Measurements from ENCODE around the gene SPATA13. TPM values are rescaled to one million over a fixed set of nuclear protein-coding genes. Genes with fewer than 3 reads are reported as not detected.

The SPATA13 gene
- polyA plus RNA-seq, 1 experiment: 12.0 TPM

GRCh38 chr13:24338721-24339120 is 178.2 kb downstream of the SPATA13 start:
- DNase-seq (ENCODE audit: low read depth, low spot score): no peak
- CTCF ChIA-PET: no interaction called here
- H3K9me3 ChIP-seq (ENCODE audit: control insufficient read depth, insufficient read depth, low read length): peaks cover 15% of the 10 kb centered on the region; the same call in 1 of the 2 replicates
- POLR2A ChIA-PET: no interaction called here
- H3K27me3 ChIP-seq (ENCODE audit: control insufficient read depth, insufficient read depth, low read length): no peaks in the 10 kb centered on the region
- H3K27ac ChIP-seq (ENCODE audit: low read depth, low read length): no peak overlapping the region
- no peak for TF ChIP-seq CTCF (IDR thresholded peaks at IDR 0.05; ENCODE audit: low read depth, low read length)
- H3K4me3 ChIP-seq (ENCODE audit: low read depth, low read length): no peak overlapping the region

- H3K9me3 ChIP-seq (ENCODE audit: control insufficient read depth, insufficient read depth, low read length): peaks cover 15% of the 10 kb centered on the region; the same call in 1 of the 2 replicates
- no peak overlapping the region for H3K4me3 ChIP-seq (ENCODE audit: low read depth, low read length)
- TF ChIP-seq CTCF (IDR thresholded peaks at IDR 0.05; ENCODE audit: low read depth, low read length): no peak
- POLR2A ChIA-PET: no interaction called here
- no peaks in the 10 kb centered on the region for H3K27me3 ChIP-seq (ENCODE audit: control insufficient read depth, insufficient read depth, low read length)
- no peak for DNase-seq (ENCODE audit: low read depth, low spot score)
- no peak overlapping the region for H3K27ac ChIP-seq (ENCODE audit: low read depth, low read length)
- CTCF ChIA-PET: no interaction called here
Measured at GRCh38 chr13:24339937-24340607, 179.6 kb downstream of the SPATA13 start.

GRCh38 chr13:24340608-24340955 is 180.1 kb downstream of the SPATA13 start:
- POLR2A ChIA-PET: no interaction called here
- no peak for DNase-seq (ENCODE audit: low read depth, low spot score)
- Histone ChIP-seq H3K4me3 (ENCODE audit: low read depth, low read length) (no peak overlapping the region), H3K27me3 (ENCODE audit: control insufficient read depth, insufficient read depth, low read length) (no peaks in the 10 kb centered on the region), H3K9me3 (ENCODE audit: control insufficient read depth, insufficient read depth, low read length) (peaks cover 15% of the 10 kb centered on the region; the same call in 1 of the 2 replicates), H3K27ac (ENCODE audit: low read depth, low read length) (no peak overlapping the region)
- TF ChIP-seq CTCF (IDR thresholded peaks at IDR 0.05; ENCODE audit: low read depth, low read length): no peak
- CTCF ChIA-PET: no interaction called here

GRCh38 chr13:24341439-24341838 is 180.9 kb downstream of the SPATA13 start:
- CTCF ChIA-PET: no interaction called here
- no peak overlapping the region for H3K4me3 ChIP-seq (ENCODE audit: low read depth, low read length)
- no peak overlapping the region for H3K27ac ChIP-seq (ENCODE audit: low read depth, low read length)
- H3K9me3 ChIP-seq (ENCODE audit: control insufficient read depth, insufficient read depth, low read length): peaks cover 15% of the 10 kb centered on the region; the same call in 1 of the 2 replicates
- POLR2A ChIA-PET: no interaction called here
- no peaks in the 10 kb centered on the region for H3K27me3 ChIP-seq (ENCODE audit: control insufficient read depth, insufficient read depth, low read length)
- DNase-seq (ENCODE audit: low read depth, low spot score): no peak
- no peak for TF ChIP-seq CTCF (IDR thresholded peaks at IDR 0.05; ENCODE audit: low read depth, low read length)

- ChIA-PET CTCF (no interaction called here), POLR2A (no interaction called here)
- Histone ChIP-seq H3K9me3 (ENCODE audit: control insufficient read depth, insufficient read depth, low read length) (no peaks in the 10 kb centered on the region), H3K4me3 (ENCODE audit: low read depth, low read length) (no peak overlapping the region), H3K27ac (ENCODE audit: low read depth, low read length) (no peak overlapping the region), H3K27me3 (ENCODE audit: control insufficient read depth, insufficient read depth, low read length) (peaks cover 5% of the 10 kb centered on the region)
- TF ChIP-seq CTCF (IDR thresholded peaks at IDR 0.05; ENCODE audit: low read depth, low read length): no peak
- no peak for DNase-seq (ENCODE audit: low read depth, low spot score)
Measured at GRCh38 chr13:24348385-24348784, 187.9 kb downstream of the SPATA13 start.

Data from AG04450 (cell line).